Epithelial cell of proximal tubule (primary cell): Measurements from ENCODE around the gene HEATR1. TPM values are rescaled to one million over a fixed set of nuclear protein-coding genes. Genes with fewer than 3 reads are reported as not detected.

Source experiments
- DNase-seq: peaks from one replicate; pipeline ENCODE4 v3.0.0-alpha.2; 2011; ENCODE audit warnings: low read depth
- H3K4me3 ChIP-seq: 2 replicates; pipeline ENCODE4 v1.5.1; 2011; ENCODE audit warnings: low read depth, mild to moderate bottlenecking, low read length
- total RNA-seq: library from RNA; depleted of rRNA; stranded (reverse); fragments of >200 nt; gene quantifications from 2 replicates; pipeline ENCODE4 v1.2.3, GENCODE V29; 2015
- TF ChIP-seq, protein P1 (sequence below): conservative IDR thresholded peaks from 2 replicates; pipeline ENCODE4 v1.5.1; 2012; ENCODE audit warnings: low read depth, mild to moderate bottlenecking, low read length

The HEATR1 gene
- total RNA-seq, 1 donor from 2014 or later = 34.9 TPM

DNA sequence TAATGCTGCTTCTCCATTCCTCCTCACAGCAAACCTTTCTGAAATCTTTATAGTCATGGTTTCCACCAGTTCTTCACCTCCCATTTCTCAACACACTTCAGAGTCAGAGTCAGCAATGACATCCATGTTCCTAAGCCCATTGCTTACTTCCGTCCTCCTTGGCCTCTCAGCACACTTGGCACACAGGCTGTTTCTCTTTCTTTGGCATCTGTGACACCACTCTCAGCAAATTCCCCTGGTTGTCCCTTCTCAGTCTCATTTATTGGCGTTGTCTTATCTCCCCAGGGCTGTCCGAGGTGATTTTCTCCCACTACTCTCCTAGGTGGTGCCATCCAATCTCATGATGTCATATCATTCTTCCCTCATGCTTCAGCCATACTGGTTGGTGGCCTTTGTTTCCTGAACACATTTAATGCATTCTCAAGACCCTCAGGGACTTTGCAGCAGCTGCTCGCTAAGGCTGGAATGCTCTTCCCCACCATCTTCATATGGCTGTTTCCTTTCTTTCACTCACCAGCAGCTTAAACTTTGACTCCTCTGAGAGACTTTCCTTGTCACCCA lies 83.8 kb downstream of the HEATR1 start:
- no peak for DNase-seq
- no peak overlapping the region for H3K4me3 ChIP-seq
- TF ChIP-seq, protein P1, sequence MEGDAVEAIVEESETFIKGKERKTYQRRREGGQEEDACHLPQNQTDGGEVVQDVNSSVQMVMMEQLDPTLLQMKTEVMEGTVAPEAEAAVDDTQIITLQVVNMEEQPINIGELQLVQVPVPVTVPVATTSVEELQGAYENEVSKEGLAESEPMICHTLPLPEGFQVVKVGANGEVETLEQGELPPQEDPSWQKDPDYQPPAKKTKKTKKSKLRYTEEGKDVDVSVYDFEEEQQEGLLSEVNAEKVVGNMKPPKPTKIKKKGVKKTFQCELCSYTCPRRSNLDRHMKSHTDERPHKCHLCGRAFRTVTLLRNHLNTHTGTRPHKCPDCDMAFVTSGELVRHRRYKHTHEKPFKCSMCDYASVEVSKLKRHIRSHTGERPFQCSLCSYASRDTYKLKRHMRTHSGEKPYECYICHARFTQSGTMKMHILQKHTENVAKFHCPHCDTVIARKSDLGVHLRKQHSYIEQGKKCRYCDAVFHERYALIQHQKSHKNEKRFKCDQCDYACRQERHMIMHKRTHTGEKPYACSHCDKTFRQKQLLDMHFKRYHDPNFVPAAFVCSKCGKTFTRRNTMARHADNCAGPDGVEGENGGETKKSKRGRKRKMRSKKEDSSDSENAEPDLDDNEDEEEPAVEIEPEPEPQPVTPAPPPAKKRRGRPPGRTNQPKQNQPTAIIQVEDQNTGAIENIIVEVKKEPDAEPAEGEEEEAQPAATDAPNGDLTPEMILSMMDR = no peak

DNA sequence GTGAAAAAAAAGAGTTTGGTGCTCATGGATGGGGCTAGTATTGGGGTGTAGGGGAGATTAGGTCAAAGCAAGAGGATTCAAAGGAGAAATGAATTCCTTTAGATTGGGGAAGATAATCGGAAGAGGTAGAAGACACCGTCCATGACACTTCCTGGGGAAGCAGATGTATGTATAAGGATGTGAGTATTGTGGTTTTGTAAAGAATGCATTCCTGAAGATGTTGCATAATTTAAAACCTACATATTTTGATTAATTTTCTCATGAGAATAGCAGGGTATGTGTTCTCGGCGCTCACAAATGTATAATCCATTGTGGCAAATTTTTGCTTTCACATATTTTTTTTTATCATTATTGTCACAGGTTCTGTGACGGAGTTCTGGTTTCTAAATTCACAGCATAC lies 86.0 kb downstream of the HEATR1 start:
- TF ChIP-seq, protein P1 = no peak
- no peak for DNase-seq
- no peak overlapping the region for H3K4me3 ChIP-seq

DNA sequence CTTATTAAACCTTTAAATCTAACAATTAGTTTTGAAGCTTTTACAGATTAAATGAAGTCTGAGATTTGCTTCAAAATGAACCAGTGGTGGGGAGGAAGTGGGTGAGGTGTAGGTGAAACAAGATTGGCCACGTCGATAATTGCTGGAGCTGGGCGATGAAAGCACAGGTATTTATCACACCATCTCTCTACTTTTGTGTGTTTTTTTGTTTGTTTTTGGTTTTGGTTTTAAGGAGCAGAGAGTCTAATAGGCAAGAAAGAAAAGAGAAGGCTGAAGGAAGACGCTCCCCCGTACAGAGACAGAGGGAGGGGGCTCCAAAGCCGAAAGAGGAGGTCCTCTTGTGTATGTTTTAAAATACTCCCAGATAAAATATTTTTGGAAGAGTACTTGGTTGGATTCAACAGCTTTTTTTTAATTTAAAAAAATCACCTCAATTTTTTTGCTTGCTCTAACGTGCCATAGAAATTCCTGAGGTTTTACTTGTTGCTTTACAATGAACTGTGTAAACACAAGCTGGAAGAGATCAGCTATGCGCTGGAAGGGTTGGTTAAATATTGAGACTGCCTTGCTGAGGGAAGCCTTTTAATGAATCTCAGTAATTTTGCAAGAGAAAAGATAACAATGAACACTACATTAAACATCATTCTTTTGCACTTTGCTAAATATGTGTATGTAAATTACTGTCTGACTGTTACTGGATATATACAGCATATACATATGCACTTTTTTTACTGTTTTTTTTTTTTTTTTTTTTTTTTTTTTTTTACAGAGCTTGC lies 87.2 kb downstream of the HEATR1 start:
- H3K4me3 ChIP-seq = no peak overlapping the region
- TF ChIP-seq, protein P1 = no peak
- no peak for DNase-seq

DNA sequence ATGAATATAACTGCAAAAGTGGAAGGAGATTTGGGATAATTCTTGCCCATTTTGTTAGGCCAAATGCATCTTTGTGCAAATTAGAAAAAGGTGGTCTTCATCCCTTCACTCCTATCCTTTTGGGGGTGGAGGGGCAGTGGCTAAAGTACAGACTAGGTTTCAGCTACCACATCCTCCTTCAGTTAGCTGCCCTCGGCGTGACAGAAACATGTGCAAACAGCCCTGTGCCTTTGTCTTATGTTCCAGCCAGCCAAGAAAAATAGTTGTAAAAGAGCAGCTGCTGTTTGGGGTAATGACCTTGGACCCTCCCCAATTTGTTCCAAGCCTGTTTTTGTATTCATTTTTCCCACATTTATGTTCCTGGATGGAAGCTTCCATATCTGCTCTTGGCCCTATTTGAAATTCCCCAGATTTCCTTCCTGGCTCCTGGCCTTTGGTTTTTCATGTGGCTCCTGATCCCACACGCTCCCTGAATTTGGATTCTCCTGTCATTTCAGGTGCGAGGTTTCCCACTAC lies 88.8 kb downstream of the HEATR1 start:
- TF ChIP-seq, protein P1 = no peak
- no peak overlapping the region for H3K4me3 ChIP-seq
- DNase-seq = no peak

DNA sequence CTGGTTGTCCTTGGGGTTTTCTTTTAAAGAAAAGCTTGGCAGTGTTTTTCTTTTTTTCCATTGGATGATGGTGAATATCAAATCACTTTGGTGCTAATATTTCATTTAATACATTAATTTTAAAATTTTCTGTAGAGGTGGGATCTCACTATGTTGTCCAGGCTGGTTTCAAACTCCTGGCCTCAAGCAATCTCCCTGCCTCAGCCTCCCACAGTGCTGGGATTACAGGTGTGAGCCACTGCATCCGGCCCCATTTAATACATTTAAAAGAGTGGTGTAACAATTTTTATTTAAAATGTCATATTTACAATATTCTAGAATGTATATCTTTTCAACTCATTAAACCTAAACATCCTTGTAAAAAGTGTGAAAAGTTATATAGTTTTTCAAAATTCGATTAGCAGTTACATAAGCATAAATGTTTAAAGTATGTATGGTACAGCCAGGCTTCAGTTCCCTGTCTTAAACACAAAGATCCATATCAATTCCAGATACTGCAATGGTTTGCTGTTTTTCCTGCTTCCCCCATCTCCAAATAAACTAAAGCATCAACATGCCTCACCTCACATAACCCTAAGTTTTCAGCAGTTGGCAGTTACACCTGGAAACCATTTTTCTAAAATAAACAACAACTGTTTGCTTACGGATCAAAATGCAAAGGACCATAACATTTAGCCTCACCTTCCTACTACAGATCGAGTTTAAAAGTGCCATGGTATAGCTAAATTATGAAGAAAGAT lies 89.4 kb downstream of the HEATR1 start:
- no peak overlapping the region for H3K4me3 ChIP-seq
- TF ChIP-seq, protein P1 = no peak
- no peak for DNase-seq

GRCh38 chr1:236511735-236512418 lies 92.4 kb downstream of the HEATR1 start:
- no peak overlapping the region for H3K4me3 ChIP-seq
- no peak for DNase-seq
- TF ChIP-seq, protein P1 = no peak
